ENCODE results near the gene TEKTIP1. TPM values are rescaled to one million over a fixed set of nuclear protein-coding genes. Genes with fewer than 3 reads are reported as not detected.

TEKTIP1 gene
- total and polyA plus RNA-seq, 2 donors (not counting 1 experiment from before 2014, with no cell fraction given): not detected

DNA sequence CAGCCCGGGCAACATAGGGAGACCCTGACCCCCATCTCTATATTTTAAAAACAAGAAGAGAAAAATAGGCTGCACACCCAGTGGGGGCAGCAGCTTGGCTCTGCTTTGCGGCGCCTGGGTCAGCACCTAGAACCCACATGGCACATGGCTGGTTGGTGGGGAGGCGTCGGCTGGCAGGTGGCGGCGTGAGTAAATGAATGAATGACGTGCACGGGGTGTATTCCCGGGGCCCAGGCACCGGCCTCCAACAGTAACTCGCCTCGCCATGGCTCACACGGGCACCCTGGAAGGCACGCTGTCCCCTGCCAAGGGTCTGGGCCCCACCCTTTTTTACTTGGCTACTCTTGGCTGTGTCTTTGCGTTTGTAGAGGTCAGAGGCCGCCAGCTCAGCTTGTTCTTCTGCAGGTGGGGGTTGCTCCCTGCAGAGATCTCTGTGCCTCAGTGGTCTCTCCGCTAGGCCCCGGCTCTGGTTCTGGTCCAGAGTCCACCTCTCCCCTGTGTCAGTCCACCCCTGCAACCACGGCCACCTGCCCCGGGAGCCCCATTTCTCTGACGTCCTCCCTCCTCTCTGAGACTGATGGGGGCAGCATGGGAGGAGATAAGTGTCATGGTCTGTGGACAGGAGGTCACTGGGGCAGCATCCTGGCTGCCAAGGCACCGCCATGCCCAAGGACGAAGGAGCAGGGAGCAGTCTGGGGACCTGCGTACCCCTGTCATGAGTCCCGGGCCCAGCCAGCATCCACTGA is 27.3 kb upstream of the TEKTIP1 start:
- Histone ChIP-seq H3K9ac (ENCODE audit: insufficient read depth, low read length) (no peak overlapping the region), H2AFZ (ENCODE audit: low read length) (no peak overlapping the region), H3K4me3 (replicated peaks in 1 of 4; ENCODE audit: control extremely low read depth in 1 of 4, insufficient read depth in 1 of 4, low read depth in 3 of 4, low read length in 4 of 4) (no peak overlapping the region), H3K27me3 (ENCODE audit: control insufficient read depth, insufficient read depth, low read length) (no peaks in the 10 kb centered on the region), H3K9me3 (ENCODE audit: control insufficient read depth, insufficient read depth, low read depth, low read length) (no peaks in the 10 kb centered on the region), H3K4me2 (ENCODE audit: extremely low read depth, insufficient read depth, low read length) (no peak overlapping the region), H4K20me1 (ENCODE audit: control insufficient read depth, extremely low read depth, insufficient read depth, low read length) (no peaks in the 10 kb centered on the region), H3K79me2 (ENCODE audit: control insufficient read depth, insufficient read depth, low read length) (peaks cover 96% of the 10 kb centered on the region), H3K4me1 (ENCODE audit: control insufficient read depth, extremely low read depth, insufficient read depth, low read length) (peaks cover 18% of the 10 kb centered on the region), H3K27ac (ENCODE audit: insufficient read depth, low read length) (no peak overlapping the region), H3K36me3 (ENCODE audit: control insufficient read depth, insufficient read depth, low read length) (peaks cover 16% of the 10 kb centered on the region)
- TF ChIP-seq CTCF (conservative IDR thresholded peaks at IDR 0.05 in 1 of 2, IDR thresholded peaks at IDR 0.05 in 1 of 2; ENCODE audit: low read depth in 1 of 2, low read length in 2 of 2): no peak
- TF ChIP-seq EZH2 (IDR thresholded peaks at IDR 0.05; ENCODE audit: low read length, missing control alignments): no peak
- no peak for DNase-seq (ENCODE audit: low read depth in 2 of 2)

DNA sequence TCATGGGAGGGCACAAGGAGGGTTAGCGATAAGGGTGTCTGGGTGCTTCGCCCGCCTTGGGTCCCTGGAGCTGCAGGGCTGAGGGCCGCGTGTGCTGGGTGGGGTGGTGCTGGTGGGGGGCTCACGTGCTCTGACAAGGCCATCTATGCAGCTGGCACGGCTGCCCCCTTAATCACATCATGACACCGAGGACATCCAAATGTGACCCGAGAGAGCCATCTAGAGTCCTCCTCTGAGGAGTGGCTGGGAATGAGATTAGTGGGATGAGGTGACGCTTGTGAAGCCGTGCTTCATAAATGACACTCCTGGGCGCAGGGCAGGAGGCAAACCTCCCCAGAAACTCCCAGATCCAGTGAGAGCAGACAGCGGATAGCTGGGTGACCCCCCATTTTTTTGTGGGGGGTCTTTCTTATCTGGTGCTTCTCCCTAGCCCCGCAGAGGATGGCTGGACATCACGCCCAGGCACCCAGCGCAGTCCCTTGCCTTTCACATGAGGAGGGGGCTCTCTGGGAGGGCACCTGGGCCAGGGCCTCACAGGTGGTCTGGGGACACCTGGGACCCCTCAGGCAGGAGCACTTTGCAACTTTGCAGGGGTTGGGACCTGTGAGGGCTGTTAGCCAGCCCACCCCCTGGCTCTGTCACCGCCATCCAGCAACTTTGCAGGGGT is 26.3 kb upstream of the TEKTIP1 start:
- Histone ChIP-seq H3K27ac (ENCODE audit: insufficient read depth, low read length) (no peak overlapping the region), H3K79me2 (ENCODE audit: control insufficient read depth, insufficient read depth, low read length) (peaks cover 92% of the 10 kb centered on the region), H4K20me1 (ENCODE audit: control insufficient read depth, extremely low read depth, insufficient read depth, low read length) (no peaks in the 10 kb centered on the region), H3K27me3 (ENCODE audit: control insufficient read depth, insufficient read depth, low read length) (no peaks in the 10 kb centered on the region), H3K4me3 (replicated peaks in 1 of 4; ENCODE audit: control extremely low read depth in 1 of 4, insufficient read depth in 1 of 4, low read depth in 3 of 4, low read length in 4 of 4) (no peak overlapping the region), H3K4me1 (ENCODE audit: control insufficient read depth, extremely low read depth, insufficient read depth, low read length) (peaks cover 18% of the 10 kb centered on the region), H3K36me3 (ENCODE audit: control insufficient read depth, insufficient read depth, low read length) (peaks cover 17% of the 10 kb centered on the region), H2AFZ (ENCODE audit: low read length) (no peak overlapping the region), H3K4me2 (ENCODE audit: extremely low read depth, insufficient read depth, low read length) (no peak overlapping the region), H3K9me3 (ENCODE audit: control insufficient read depth, insufficient read depth, low read depth, low read length) (no peaks in the 10 kb centered on the region), H3K9ac (ENCODE audit: insufficient read depth, low read length) (no peak overlapping the region)
- no peak for DNase-seq (ENCODE audit: low read depth in 2 of 2)
- TF ChIP-seq CTCF (conservative IDR thresholded peaks at IDR 0.05 in 1 of 2, IDR thresholded peaks at IDR 0.05 in 1 of 2; ENCODE audit: low read depth in 1 of 2, low read length in 2 of 2) (no peak), EZH2 (IDR thresholded peaks at IDR 0.05; ENCODE audit: low read length, missing control alignments) (no peak)

- Histone ChIP-seq H2AFZ (ENCODE audit: low read length) (no peak overlapping the region), H3K27ac (ENCODE audit: insufficient read depth, low read length) (no peak overlapping the region), H3K9me3 (ENCODE audit: control insufficient read depth, insufficient read depth, low read depth, low read length) (no peaks in the 10 kb centered on the region), H3K4me2 (ENCODE audit: extremely low read depth, insufficient read depth, low read length) (no peak overlapping the region), H3K9ac (ENCODE audit: insufficient read depth, low read length) (no peak overlapping the region), H3K79me2 (ENCODE audit: control insufficient read depth, insufficient read depth, low read length) (peaks cover 89% of the 10 kb centered on the region), H4K20me1 (ENCODE audit: control insufficient read depth, extremely low read depth, insufficient read depth, low read length) (no peaks in the 10 kb centered on the region), H3K27me3 (ENCODE audit: control insufficient read depth, insufficient read depth, low read length) (no peaks in the 10 kb centered on the region), H3K4me3 (replicated peaks in 1 of 4; ENCODE audit: control extremely low read depth in 1 of 4, insufficient read depth in 1 of 4, low read depth in 3 of 4, low read length in 4 of 4) (no peak overlapping the region), H3K36me3 (ENCODE audit: control insufficient read depth, insufficient read depth, low read length) (peaks cover 17% of the 10 kb centered on the region), H3K4me1 (ENCODE audit: control insufficient read depth, extremely low read depth, insufficient read depth, low read length) (peaks cover 18% of the 10 kb centered on the region)
- DNase-seq (ENCODE audit: low read depth in 2 of 2): no peak
- TF ChIP-seq EZH2 (IDR thresholded peaks at IDR 0.05; ENCODE audit: low read length, missing control alignments) (no peak), CTCF (conservative IDR thresholded peaks at IDR 0.05 in 1 of 2, IDR thresholded peaks at IDR 0.05 in 1 of 2; ENCODE audit: low read depth in 1 of 2, low read length in 2 of 2) (no peak)
Measured at GRCh38 chr19:3513229-3514140, 25.5 kb upstream of the TEKTIP1 start.
